Uterus (tissue), 4 donors: ENCODE results near the gene CC2D2A. TPM values are rescaled to one million over a fixed set of nuclear protein-coding genes. Genes with fewer than 3 reads are reported as not detected.

ENCODE experiments used
- DNase-seq, 2 donors: peaks; one replicate each; pipeline ENCODE4 v3.0.0-alpha.2; 2019 to 2020
- H3K27ac ChIP-seq, 2 donors: fragments of 200-600 bp; sonication (generic); 1 replicate in 1 of 2; 2 replicates in 1 of 2; pipeline ENCODE4 v1.5.1; 2016 to 2018
- H3K27me3 ChIP-seq, 2 donors: fragments of 200-600 bp; sonication (generic); one replicate each; pipeline ENCODE4 v1.5.1; 2018 to 2019; ENCODE audit warnings: control low read depth in 1 of 2
- H3K36me3 ChIP-seq, 2 donors: fragments of 200-600 bp; sonication (generic); one replicate each; pipeline ENCODE4 v1.5.1; 2019; ENCODE audit warnings: control low read depth in 1 of 2
- H3K4me1 ChIP-seq, 2 donors: fragments of 200-600 bp; sonication (generic); one replicate each; pipeline ENCODE4 v1.5.1; 2018 to 2019; ENCODE audit warnings: control low read depth in 1 of 2
- H3K4me3 ChIP-seq, 2 donors: fragments of 200-600 bp; sonication (generic); 1 replicate in 1 of 2; 2 replicates in 1 of 2; pipeline ENCODE4 v1.5.1; 2018 to 2019; ENCODE audit warnings: mild to moderate bottlenecking in 1 of 2
- H3K9me3 ChIP-seq, 2 donors: fragments of 200-600 bp; sonication (generic); one replicate each; pipeline ENCODE4 v1.5.1; 2019; ENCODE audit warnings: control low read depth in 1 of 2
- POLR2A ChIP-seq, 2 donors: fragments of 450-650 bp; IDR thresholded peaks; one replicate each; pipeline ENCODE4 v1.6.1; 2016; ENCODE audit warnings: antibody characterized with exemption in 2 of 2, mild to moderate bottlenecking in 1 of 2, moderate library complexity in 1 of 2
- intact Hi-C: fragments of 100-400 bp; cut with DNase I; formaldehyde crosslinking; loops from one replicate; pipeline ENCODE4 v1.15.1; 2023; ENCODE audit warnings: low total_unique reads
- total RNA-seq, 4 donors: library from RNA; depleted of rRNA in 3 of 4; stranded (reverse); fragments of >200 nt in 3 of 4; gene quantifications; one replicate each; pipeline versions ENCODE4 v1.1.0 to v1.2.4, GENCODE V29; 2014 to 2023
- TF ChIP-seq, protein P1 (sequence below), 4 experiments: fragments of 200-600 bp in 2 of 4; fragments of 450-650 bp in 2 of 4; sonication (generic) in 2 of 4; IDR thresholded peaks; one replicate each; pipeline ENCODE4 v1.5.1; 2016 to 2019; ENCODE audit warnings: antibody characterized with exemption in 4 of 4, mild to moderate bottlenecking in 2 of 4, moderate library complexity in 1 of 4
- donor health status: DM: yes; HTN: yes; CAD: no.

CC2D2A gene
- total RNA-seq, 4 donors from 2014 or later: 16.8 to 54.4 (median 33.9) TPM

DNA sequence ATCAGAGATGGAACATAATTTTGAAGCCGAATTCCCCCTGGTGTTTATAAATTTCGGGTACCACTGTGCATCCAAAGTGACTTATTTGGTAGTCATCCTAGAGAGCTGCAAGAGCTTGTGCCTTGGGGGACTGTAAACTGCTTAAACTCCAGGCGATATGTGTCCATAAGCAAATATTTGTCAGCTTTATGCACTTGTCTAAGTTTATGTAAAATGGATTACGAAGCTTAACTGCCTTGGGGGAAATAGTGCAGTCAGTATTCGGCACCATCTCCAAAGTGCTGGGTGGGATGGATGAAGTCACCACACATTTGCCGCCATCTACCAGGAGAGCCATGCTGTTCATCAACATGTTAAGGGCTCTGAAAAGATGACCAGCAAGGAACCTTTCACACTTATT, 65.9 kb downstream of the CC2D2A start:
- H3K27ac ChIP-seq: no peak overlapping the region
- H3K9me3 ChIP-seq: no peaks in the 10 kb centered on the region

DNA sequence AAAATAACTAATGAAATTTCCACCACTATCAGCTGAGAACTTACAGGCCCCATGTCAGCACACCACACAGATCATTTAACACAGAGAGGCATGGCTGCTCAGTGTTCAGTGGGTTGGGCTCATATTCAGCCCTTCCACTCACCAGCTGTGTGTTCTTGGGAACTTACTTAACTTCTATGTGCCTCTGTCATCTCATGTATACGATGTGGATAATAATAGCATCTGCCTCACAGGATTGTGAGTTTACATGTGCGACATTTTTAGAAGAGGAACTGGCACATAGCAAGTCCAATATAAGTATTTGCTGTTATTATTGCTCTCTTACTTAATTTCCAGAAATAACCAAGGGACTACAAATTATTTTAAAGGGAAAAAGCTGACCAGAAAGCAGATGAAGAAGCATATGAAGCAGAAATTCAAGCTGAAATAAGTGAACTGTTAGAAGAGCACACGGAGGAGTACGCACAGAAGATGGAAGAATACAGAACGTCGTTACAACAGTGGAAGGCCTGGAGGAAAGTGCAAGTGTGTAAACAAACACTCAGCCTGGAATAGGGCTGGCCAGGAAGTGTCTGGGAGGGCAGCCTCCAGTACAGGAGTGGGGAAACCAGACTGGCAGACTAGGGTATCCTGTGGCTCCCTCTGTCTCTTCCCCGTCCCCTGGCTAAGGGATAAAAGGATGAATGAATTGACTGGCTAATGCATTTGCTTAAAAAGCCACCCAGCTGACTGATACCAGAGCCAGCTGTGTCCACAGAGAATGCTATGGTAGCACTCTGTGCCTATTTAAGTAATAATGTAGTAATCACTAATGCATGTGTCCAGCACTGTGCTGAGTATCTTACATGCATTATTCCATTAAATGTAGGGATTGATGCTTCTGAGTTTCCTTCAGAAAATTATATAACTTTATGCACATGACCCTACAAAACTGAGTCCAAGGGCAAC, 67.1 kb downstream of the CC2D2A start:
- Histone ChIP-seq H3K36me3 (no peaks in the 10 kb centered on the region), H3K4me1 (no peaks in the 10 kb centered on the region), H3K4me3 (no peak overlapping the region), H3K27me3 (no peaks in the 10 kb centered on the region), H3K27ac (no peak overlapping the region), H3K9me3 (no peaks in the 10 kb centered on the region)
- no peak for DNase-seq
- TF ChIP-seq, protein P1, sequence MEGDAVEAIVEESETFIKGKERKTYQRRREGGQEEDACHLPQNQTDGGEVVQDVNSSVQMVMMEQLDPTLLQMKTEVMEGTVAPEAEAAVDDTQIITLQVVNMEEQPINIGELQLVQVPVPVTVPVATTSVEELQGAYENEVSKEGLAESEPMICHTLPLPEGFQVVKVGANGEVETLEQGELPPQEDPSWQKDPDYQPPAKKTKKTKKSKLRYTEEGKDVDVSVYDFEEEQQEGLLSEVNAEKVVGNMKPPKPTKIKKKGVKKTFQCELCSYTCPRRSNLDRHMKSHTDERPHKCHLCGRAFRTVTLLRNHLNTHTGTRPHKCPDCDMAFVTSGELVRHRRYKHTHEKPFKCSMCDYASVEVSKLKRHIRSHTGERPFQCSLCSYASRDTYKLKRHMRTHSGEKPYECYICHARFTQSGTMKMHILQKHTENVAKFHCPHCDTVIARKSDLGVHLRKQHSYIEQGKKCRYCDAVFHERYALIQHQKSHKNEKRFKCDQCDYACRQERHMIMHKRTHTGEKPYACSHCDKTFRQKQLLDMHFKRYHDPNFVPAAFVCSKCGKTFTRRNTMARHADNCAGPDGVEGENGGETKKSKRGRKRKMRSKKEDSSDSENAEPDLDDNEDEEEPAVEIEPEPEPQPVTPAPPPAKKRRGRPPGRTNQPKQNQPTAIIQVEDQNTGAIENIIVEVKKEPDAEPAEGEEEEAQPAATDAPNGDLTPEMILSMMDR (IDR thresholded peaks at IDR 0.05): no peak
- no peak for TF ChIP-seq POLR2A (IDR thresholded peaks at IDR 0.05)
- intact Hi-C loops: no loop called here

More for the DNA sequence above, 65.9 kb downstream of the CC2D2A start:
- H3K36me3 ChIP-seq: no peaks in the 10 kb centered on the region
- no peaks in the 10 kb centered on the region for H3K27me3 ChIP-seq
- TF ChIP-seq, protein P1 (IDR thresholded peaks at IDR 0.05): no peak
- no peak for TF ChIP-seq POLR2A (IDR thresholded peaks at IDR 0.05)
- H3K4me3 ChIP-seq: no peak overlapping the region
- H3K4me1 ChIP-seq: no peaks in the 10 kb centered on the region
- intact Hi-C loops: no loop called here
- DNase-seq: no peak

DNA sequence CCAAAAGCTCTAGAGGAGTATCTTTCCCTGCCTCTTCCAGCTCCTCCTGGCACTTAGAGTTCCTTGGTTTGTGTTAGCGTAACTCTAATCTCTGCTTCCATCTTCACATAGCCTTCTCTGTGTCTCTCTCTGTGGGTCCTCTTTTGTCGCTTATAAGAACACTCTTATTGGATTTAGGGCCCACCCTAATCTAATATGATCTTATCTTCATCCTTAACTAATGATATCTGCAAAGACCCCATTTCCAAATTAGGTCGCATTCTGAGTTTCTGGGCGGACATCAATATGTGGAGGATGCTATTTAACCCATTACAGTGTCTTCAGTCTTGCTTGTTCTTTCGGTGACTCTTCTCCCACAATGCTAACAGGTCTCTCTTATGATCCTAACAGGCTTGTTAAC, 72.3 kb downstream of the CC2D2A start:
- intact Hi-C loops: no loop called here
- no peak overlapping the region for H3K4me3 ChIP-seq
- no peaks in the 10 kb centered on the region for H3K4me1 ChIP-seq
- no peaks in the 10 kb centered on the region for H3K9me3 ChIP-seq
- no peak overlapping the region for H3K27ac ChIP-seq
- no peaks in the 10 kb centered on the region for H3K27me3 ChIP-seq
- H3K36me3 ChIP-seq: no peaks in the 10 kb centered on the region
- no peak for TF ChIP-seq POLR2A (IDR thresholded peaks at IDR 0.05)
- TF ChIP-seq, protein P1 (IDR thresholded peaks at IDR 0.05): no peak
- DNase-seq: no peak

DNA sequence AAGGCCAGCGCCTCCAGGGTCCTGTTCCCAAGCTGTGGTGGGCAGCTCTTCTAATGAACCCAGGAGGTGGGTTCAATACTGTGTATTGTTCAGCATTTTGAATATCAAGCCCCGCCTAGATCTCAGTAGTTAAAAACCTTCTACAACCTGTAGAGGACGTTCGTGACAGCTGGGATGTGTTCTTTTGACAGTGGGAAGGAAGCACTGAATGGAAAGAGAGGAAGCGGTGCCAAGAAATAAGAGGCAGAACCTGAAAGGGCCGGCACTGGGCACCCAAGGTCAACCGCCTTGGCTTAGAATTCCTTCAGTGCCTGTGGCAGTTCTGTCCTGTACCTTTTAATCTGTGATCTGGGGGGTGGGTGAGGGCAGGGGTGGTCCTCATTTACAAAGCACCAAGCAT, 73.1 kb downstream of the CC2D2A start:
- TF ChIP-seq POLR2A (IDR thresholded peaks at IDR 0.05): no peak
- TF ChIP-seq, protein P1 (IDR thresholded peaks at IDR 0.05): no peak
- intact Hi-C loops: no loop called here
- H3K36me3 ChIP-seq: no peaks in the 10 kb centered on the region
- H3K9me3 ChIP-seq: no peaks in the 10 kb centered on the region
- H3K27me3 ChIP-seq: no peaks in the 10 kb centered on the region
- H3K4me3 ChIP-seq: no peak overlapping the region
- no peak overlapping the region for H3K27ac ChIP-seq
- DNase-seq: no peak
- H3K4me1 ChIP-seq: no peaks in the 10 kb centered on the region

DNA sequence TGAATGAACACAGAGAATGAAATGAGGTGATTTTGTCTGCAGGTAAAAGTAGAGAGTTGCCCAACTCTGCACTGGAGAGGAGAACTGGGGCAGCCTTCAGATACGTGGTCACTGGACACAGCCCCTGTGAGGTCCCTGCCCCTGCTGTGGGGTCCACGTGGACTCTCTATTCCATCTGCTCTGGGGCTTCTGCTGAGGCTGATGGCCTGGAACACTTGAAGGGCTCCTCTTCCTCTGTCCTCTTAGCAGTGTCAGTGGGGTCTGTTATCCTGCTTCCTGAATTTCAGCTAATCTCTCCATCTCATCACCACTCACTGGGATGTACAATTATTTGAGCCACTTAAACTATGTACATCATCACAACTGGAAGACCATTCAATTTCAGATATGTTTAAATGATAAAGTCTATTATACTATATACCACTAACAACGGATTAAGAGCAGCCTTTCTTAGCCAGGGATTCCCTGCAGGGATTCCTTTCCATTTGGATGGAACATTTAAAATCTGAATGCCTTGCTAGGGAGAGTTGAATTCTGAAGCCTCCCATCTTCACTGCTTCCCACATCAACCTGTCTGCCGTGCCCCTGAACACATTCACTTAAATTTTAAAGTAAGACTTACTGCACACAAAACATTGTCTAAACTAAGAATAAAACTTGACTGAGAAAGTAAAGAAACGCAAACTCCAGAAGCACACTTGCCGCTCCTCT, 74.0 kb downstream of the CC2D2A start:
- Histone ChIP-seq H3K36me3 (no peaks in the 10 kb centered on the region), H3K4me3 (no peak overlapping the region), H3K4me1 (no peaks in the 10 kb centered on the region), H3K9me3 (no peaks in the 10 kb centered on the region), H3K27ac (no peak overlapping the region), H3K27me3 (no peaks in the 10 kb centered on the region)
- no peak for DNase-seq
- TF ChIP-seq, protein P1 (IDR thresholded peaks at IDR 0.05): no peak
- no peak for TF ChIP-seq POLR2A (IDR thresholded peaks at IDR 0.05)
- intact Hi-C loops: no loop called here
